GM15510 (cell line): ENCODE measurements around the gene PHF21A.

Source experiments
- POLR2A ChIP-seq: IDR thresholded peaks from 3 replicates; pipeline ENCODE4 v1.6.1; 2011; ENCODE audit warnings: borderline replicate concordance; ENCODE audit not compliant: insufficient read length; ENCODE audit errors: extremely low read depth

The PHF21A gene

DNA sequence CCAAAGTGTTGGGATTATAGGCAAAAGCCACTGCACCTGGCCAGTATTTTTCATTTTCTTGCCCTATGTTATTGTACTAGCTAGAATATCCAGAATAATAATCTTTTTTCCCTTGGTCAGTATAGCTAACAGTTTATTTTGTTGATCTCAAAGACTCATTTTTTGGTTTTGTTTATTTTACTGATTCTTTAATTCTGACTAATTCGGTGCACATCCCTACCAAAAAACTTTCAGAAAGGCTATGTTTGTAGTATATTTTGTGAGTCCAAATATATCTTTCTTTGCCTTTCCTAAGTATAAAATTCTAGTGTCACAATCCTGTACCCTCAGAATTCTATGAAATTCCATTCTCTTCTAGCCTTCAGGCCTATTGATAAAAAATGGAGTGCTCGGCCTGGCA is 84.3 kb downstream of the PHF21A start:
- no peak for TF ChIP-seq POLR2A

DNA sequence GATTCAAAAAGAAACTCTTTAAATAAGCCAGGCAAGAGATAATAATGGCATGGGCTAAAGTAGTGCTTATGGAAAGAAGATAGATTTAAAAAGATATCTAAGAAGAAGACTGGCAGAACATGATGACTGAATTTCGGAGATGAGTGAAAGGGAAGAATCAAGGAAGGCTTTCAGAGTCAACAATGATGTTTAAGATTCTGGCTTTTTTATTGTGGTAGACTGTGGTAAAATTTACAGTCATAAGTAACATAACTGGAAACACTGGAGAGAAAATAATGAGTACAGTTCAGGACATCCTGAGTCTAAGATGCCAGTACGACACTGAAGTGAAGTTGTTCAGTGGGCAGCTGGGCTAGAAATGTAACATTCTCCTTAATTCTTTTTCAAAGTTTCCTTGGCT is 85.2 kb downstream of the PHF21A start:
- TF ChIP-seq POLR2A, result no peak

DNA sequence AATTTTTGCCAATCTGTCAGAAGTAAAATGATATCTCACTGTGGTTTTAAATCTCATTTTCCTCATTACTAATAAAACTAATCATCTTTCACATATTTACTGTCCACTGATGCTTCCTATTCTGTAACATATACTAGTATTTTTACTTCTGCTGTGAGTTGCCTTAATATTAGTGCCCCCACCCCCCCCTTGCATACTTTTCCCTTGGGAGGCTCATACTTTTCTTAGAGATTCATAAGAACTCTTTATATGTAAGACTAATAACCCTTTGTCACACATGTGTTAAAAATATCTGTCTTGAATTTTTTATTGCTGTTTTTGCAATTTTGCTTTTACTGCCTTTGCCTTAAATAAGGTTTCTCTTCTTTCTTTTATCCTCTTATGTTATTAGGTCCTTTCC is 87.2 kb downstream of the PHF21A start:
- no peak for TF ChIP-seq POLR2A

- TF ChIP-seq POLR2A, result no peak
Measured at GRCh38 chr11:46026606-46027293, 94.5 kb downstream of the PHF21A start.

DNA sequence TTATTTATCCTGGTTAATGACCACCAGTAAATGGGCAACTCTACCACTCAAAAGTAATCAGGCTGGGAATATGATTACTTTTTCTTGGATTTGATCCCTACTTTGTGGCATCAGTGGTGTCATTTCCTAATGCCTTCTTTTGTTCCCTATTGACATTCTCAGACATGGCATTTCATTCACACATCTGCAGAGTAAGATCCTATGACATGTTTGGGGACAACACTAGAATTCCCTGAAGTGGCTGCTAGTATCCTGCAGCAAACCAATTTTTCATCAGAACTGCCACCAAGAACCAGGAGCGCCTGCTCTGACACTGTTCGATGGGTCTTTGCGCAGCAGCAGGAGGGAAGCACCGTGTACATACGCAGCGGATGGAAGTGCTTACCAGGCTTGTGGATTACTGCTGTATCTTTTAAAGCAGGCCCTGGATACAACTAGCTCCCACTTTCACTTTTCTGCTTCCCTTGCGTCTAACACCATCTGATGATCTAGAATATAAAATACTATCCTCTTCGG is 101.1 kb downstream of the PHF21A start:
- TF ChIP-seq POLR2A, result no peak

DNA sequence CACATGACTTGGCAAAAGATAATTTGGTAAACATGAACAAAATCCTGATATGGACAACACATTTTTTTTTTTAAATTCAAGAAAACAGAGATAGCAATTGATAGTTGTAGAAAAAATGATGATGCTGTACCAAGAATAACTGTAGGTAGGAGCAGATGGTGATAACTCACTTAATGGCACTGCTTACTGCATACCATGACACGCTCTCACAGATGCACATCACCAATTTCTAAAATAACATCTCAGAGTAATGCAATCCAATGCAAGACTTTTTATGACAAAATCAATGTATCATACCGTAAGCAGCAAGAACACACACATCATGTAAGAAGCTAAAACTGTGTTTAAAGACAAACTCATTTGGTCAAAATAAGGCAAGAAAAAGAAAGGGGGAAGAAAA is 102.6 kb downstream of the PHF21A start:
- TF ChIP-seq POLR2A, result no peak

GRCh38 chr11:46017341-46017740 is 103.9 kb downstream of the PHF21A start:
- no peak for TF ChIP-seq POLR2A

DNA sequence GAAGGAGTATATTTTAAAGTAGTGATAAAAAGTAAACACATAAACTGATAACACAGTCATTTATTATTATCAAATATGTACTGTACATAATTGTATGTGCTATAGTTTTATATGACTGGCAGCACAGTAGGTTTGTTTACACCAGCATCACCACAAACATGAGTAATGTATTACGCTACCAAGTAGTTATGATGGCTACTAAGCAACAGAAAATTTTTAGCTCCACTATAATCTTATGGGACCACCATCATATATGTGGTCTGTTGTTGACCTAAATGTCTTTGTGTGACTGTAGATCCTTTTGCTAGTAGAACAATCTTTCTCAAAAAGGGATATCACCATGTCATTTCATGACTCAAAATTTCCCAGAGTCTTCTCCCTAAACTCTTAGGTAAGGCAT is 105.3 kb downstream of the PHF21A start:
- no peak for TF ChIP-seq POLR2A

- no peak for TF ChIP-seq POLR2A
Measured at GRCh38 chr11:46012185-46012584, 109.1 kb downstream of the PHF21A start.

DNA sequence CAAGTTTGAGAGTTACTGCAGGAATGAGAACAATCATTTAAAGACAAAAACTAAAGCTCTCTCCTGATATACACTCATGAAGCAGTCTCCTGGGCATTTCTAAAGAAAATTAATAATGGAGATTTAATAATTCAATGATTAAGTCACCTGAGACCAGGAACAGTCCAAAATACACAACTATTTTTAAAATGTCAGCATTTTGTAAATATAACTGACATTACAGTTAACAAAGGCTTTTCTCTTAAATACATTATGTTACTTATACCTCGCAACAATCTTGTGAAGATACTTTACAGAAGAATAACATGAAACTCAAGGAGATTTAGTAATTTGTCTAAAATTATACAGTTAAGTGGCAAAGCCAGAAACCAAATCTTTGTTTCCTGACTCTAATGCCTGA is 111.2 kb downstream of the PHF21A start:
- TF ChIP-seq POLR2A, result no peak

DNA sequence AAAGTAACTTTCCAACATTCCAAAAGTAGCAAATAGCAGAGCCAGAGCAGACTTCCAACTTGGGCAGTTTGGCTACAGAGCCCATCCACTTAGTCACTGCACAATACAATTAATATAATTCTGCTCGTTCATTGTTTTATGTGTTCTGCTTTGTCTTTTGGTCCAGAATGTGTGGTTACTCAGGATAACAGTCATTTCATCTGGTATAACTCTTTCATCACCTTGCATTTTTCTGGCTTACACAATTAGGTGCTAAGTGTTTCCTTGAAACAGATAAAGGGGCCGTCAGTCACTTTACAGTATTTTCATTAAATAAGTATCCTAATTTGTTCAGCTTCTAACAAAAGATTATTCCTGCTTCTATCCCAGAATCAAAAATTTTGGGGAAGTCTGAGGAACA is 111.6 kb downstream of the PHF21A start:
- no peak for TF ChIP-seq POLR2A

- TF ChIP-seq POLR2A, result no peak
Measured at GRCh38 chr11:46006418-46007070, 114.7 kb downstream of the PHF21A start.

DNA sequence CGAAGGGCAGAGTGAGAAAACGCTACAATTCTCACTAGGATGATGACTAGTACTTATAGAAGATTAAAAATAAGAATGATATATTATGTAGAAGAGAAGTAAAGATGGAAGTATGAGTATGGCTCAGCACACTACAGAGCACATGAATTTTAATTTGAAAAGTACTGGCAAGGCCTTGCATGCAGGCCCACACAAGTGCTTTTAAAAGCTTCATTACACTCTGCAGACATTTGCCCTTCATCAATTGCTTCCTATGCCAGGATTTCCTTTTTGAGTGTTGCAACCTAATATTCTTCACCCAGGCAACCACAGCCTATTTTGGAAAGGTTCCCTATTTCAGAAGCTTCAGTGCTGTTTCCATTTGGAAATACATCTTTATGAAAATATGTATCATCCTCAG is 117.7 kb downstream of the PHF21A start:
- TF ChIP-seq POLR2A, result no peak

- TF ChIP-seq POLR2A, result no peak
Measured at GRCh38 chr11:46002189-46002588, 119.1 kb downstream of the PHF21A start.

- TF ChIP-seq POLR2A, result no peak
Measured at GRCh38 chr11:46001448-46001914, 119.8 kb downstream of the PHF21A start.

DNA sequence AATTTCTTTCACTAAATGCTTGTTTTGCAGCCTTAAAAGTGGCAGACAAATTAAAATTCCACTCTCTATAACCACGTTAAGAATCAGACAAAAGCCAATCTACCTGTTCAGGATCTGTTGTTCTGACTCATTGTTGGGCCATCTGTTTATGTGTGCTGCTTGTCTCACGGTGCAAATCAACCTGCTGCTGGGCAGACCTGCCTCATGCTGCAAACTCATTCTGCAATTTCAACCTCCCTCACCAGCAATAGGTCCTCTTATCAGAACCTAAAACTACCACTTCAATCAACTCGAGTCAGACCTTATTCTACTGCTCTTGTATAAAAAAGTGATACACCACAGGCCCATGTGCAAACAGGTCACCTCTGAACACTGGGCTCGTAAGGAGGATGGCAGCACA is 123.7 kb downstream of the PHF21A start:
- no peak for TF ChIP-seq POLR2A
